Transverse colon (tissue), 3 donors: ENCODE measurements around the gene BLTP3A.

Experiments
- EP300 ChIP-seq: sonication (generic); formaldehyde crosslinking; IDR thresholded peaks from one replicate; pipeline ENCODE4 v1.6.1; 2017; ENCODE audit warnings: antibody characterized with exemption, low read depth
- POLR2A ChIP-seq: fragments of 450-650 bp; IDR thresholded peaks from one replicate; pipeline ENCODE4 v1.6.1; 2016; ENCODE audit warnings: antibody characterized with exemption, mild to moderate bottlenecking, moderate library complexity
- TF ChIP-seq, protein P1 (sequence below), 5 experiments: fragments of 200-600 bp in 3 of 5; fragments of 450-650 bp in 2 of 5; sonication (generic) in 3 of 5; IDR thresholded peaks; 1 replicate in 2 of 5; 2 replicates in 3 of 5; pipeline ENCODE4 v1.5.1; 2016 to 2017; ENCODE audit warnings: antibody characterized with exemption in 5 of 5, inconsistent platforms in 3 of 5, mild to moderate bottlenecking in 2 of 5, moderate library complexity in 1 of 5

DNA sequence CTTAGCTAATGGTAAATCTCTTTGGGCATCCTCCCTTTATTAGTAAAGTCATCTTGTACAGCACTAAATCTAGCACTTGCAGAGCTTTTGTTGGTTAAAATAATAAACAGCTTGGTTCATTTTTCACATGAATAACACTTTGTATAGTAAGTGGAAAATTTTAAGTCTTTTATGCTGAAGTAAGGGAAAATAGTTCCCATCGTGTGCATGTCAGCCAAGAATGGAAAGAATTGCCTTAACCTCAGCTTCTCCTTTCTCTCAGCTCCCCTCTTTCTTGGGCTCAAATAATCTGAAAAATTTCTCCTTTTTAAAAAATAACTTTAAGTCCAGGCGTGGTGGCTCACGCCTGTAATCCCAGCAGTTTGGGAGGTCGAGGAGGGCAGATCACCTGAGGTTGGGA lies 18.0 kb upstream of the BLTP3A start:
- TF ChIP-seq POLR2A, result no peak
- TF ChIP-seq, protein P1, sequence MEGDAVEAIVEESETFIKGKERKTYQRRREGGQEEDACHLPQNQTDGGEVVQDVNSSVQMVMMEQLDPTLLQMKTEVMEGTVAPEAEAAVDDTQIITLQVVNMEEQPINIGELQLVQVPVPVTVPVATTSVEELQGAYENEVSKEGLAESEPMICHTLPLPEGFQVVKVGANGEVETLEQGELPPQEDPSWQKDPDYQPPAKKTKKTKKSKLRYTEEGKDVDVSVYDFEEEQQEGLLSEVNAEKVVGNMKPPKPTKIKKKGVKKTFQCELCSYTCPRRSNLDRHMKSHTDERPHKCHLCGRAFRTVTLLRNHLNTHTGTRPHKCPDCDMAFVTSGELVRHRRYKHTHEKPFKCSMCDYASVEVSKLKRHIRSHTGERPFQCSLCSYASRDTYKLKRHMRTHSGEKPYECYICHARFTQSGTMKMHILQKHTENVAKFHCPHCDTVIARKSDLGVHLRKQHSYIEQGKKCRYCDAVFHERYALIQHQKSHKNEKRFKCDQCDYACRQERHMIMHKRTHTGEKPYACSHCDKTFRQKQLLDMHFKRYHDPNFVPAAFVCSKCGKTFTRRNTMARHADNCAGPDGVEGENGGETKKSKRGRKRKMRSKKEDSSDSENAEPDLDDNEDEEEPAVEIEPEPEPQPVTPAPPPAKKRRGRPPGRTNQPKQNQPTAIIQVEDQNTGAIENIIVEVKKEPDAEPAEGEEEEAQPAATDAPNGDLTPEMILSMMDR (IDR thresholded peaks at IDR 0.05), result no peak
- TF ChIP-seq EP300, result no peak
